Upper lobe of left lung (tissue), 6 donors: Measurements from ENCODE around the gene FBXW11. TPM values are rescaled to one million over a fixed set of nuclear protein-coding genes. Genes with fewer than 3 reads are reported as not detected.

ENCODE experiments used
- ATAC-seq, 2 donors: fragments of 200-7000 bp; cut with Tn5 transposase; one replicate each; pipeline ENCODE4 v1.9.1; 2022; ENCODE audit warnings: mild to moderate bottlenecking in 2 of 2, moderate library complexity in 2 of 2; ENCODE audit not compliant: low FRiP score in 2 of 2
- DNase-seq, 2 donors: peaks; one replicate each; pipeline ENCODE4 v3.0.0-alpha.2; 2019 to 2020
- H3K27ac ChIP-seq, 4 donors: fragments of 200-600 bp; sonication (generic); one replicate each; pipeline ENCODE4 v1.5.1; 2016 to 2019
- H3K27me3 ChIP-seq, 4 donors: fragments of 200-600 bp; sonication (generic); one replicate each; pipeline ENCODE4 v1.5.1; 2017 to 2019
- H3K36me3 ChIP-seq, 4 donors: fragments of 200-600 bp; sonication (generic); one replicate each; pipeline ENCODE4 v1.5.1; 2016 to 2019
- H3K4me1 ChIP-seq, 4 donors: fragments of 200-600 bp; sonication (generic); one replicate each; pipeline ENCODE4 v1.5.1; 2018 to 2019
- H3K4me3 ChIP-seq, 4 donors: fragments of 200-600 bp; sonication (generic); one replicate each; pipeline ENCODE4 v1.5.1; 2017 to 2019; ENCODE audit warnings: mild to moderate bottlenecking in 2 of 4, moderate library complexity in 1 of 4
- H3K9me3 ChIP-seq, 4 donors: fragments of 200-600 bp; sonication (generic); one replicate each; pipeline ENCODE4 v1.5.1; 2018 to 2019
- CTCF ChIP-seq, 6 experiments: fragments of 450-650 bp in 4 of 6; fragments of 200-600 bp in 2 of 6; sonication (generic) in 2 of 6; IDR thresholded peaks; one replicate each; pipeline ENCODE4 v1.5.1; 2016 to 2019; ENCODE audit warnings: antibody characterized with exemption in 6 of 6
- EP300 ChIP-seq, 4 donors: sonication (generic); formaldehyde crosslinking; IDR thresholded peaks; one replicate each; pipeline ENCODE4 v1.5.1; 2017; ENCODE audit warnings: antibody characterized with exemption in 4 of 4, control low read depth in 2 of 4
- POLR2A ChIP-seq, 4 donors: fragments of 450-650 bp; IDR thresholded peaks; one replicate each; pipeline ENCODE4 v1.5.1; 2016 to 2017; ENCODE audit warnings: antibody characterized with exemption in 4 of 4, mild to moderate bottlenecking in 2 of 4
- POLR2AphosphoS5 ChIP-seq, 2 donors: sonication (generic); formaldehyde crosslinking; IDR thresholded peaks; one replicate each; pipeline ENCODE4 v1.5.1; 2017; ENCODE audit warnings: antibody characterized with exemption in 2 of 2
- WGBS, 2 donors: methylation state at CpG; one replicate each; pipeline ENCODE4 v1.1.5; 2017 to 2018; 5-methylcytosine and 5-hydroxymethylcytosine counted together
- total RNA-seq, 6 donors: library from RNA; depleted of rRNA in 4 of 6; stranded (reverse); fragments of >200 nt in 4 of 6; gene quantifications; one replicate each; pipeline versions ENCODE4 v1.1.0 to v1.2.1, GENCODE V29; 2016 to 2021
- donor health status: DM: no; HTN: no; CAD: no; lungs with moderate emphysema.
- donor health status: DM: no; HTN: yes; CAD: no; lungs with severe emphysema.

The FBXW11 gene
- total RNA-seq, 6 donors from 2014 or later = 37.2 to 80.0 (median 48.9) TPM

GRCh38 chr5:172003746-172004145 lies 2.7 kb downstream of the FBXW11 start:
- peak overlapping the region in 1 of 4 donors; percentile 78 for H3K4me3 ChIP-seq
- 21 to 25% methylated on average over 1 of the region's 1 CpG for WGBS, 2 donors
- H3K4me1 ChIP-seq = peaks cover 52 to 71% (median 61%) of the 10 kb centered on the region in 4 donors

GRCh38 chr5:172002840-172003512 lies 3.5 kb downstream of the FBXW11 start:
- Histone ChIP-seq H3K4me3 (peak overlapping the region in 1 of 4 donors; percentile 15), H3K27me3 (no peaks in the 10 kb centered on the region), H3K27ac (peak overlapping the region in 2 of 4 donors; percentile 36 to 54), H3K4me1 (peaks cover 52 to 71% (median 61%) of the 10 kb centered on the region in 4 donors), H3K9me3 (no peaks in the 10 kb centered on the region), H3K36me3 (no peaks in the 10 kb centered on the region)
- DNase-seq (no peak), ATAC-seq (no peak)
- 64 to 67% methylated on average over 6 of the region's 6 CpGs for WGBS, 2 donors
- TF ChIP-seq EP300 (IDR thresholded peaks at IDR 0.05) (no peak), POLR2AphosphoS5 (IDR thresholded peaks at IDR 0.05) (no peak), POLR2A (IDR thresholded peaks at IDR 0.05) (no peak), CTCF (IDR thresholded peaks at IDR 0.05) (no peak)

More at GRCh38 chr5:172003746-172004145, 2.7 kb downstream of the FBXW11 start:
- no peaks in the 10 kb centered on the region for H3K36me3 ChIP-seq
- H3K9me3 ChIP-seq = no peaks in the 10 kb centered on the region
- ATAC-seq (no peak), DNase-seq (no peak)
- H3K27ac ChIP-seq = peak overlapping the region in 2 of 4 donors; percentile 36 to 54
- no peaks in the 10 kb centered on the region for H3K27me3 ChIP-seq
- TF ChIP-seq CTCF (IDR thresholded peaks at IDR 0.05) (no peak), POLR2A (IDR thresholded peaks at IDR 0.05) (no peak), POLR2AphosphoS5 (IDR thresholded peaks at IDR 0.05) (no peak), EP300 (IDR thresholded peaks at IDR 0.05) (no peak)

GRCh38 chr5:172002310-172002709 lies 4.1 kb downstream of the FBXW11 start:
- Histone ChIP-seq H3K36me3 (no peaks in the 10 kb centered on the region), H3K4me1 (peaks cover 49 to 67% (median 59%) of the 10 kb centered on the region in 4 donors), H3K27me3 (no peaks in the 10 kb centered on the region), H3K27ac (no peak overlapping the region), H3K9me3 (no peaks in the 10 kb centered on the region), H3K4me3 (no peak overlapping the region)
- ATAC-seq (no peak), DNase-seq (no peak)
- WGBS, 2 donors = 33 to 39% methylated on average over 2 of the region's 2 CpGs
- TF ChIP-seq CTCF (IDR thresholded peaks at IDR 0.05) (peak in 2 of 6 experiments; percentile 17 to 25), POLR2AphosphoS5 (IDR thresholded peaks at IDR 0.05) (no peak), POLR2A (IDR thresholded peaks at IDR 0.05) (no peak), EP300 (IDR thresholded peaks at IDR 0.05) (no peak)

- no peak for ATAC-seq
- Histone ChIP-seq H3K27ac (no peak overlapping the region), H3K9me3 (no peaks in the 10 kb centered on the region), H3K4me1 (peaks cover 45 to 64% (median 55%) of the 10 kb centered on the region in 4 donors), H3K36me3 (peaks cover 0 to 9% (median 0%) of the 10 kb centered on the region in 4 donors), H3K4me3 (no peak overlapping the region), H3K27me3 (no peaks in the 10 kb centered on the region)
- 60 to 68% methylated on average over 5 of the region's 5 CpGs for WGBS, 2 donors
- no peak for DNase-seq
- TF ChIP-seq POLR2A (IDR thresholded peaks at IDR 0.05) (no peak), POLR2AphosphoS5 (IDR thresholded peaks at IDR 0.05) (no peak), CTCF (IDR thresholded peaks at IDR 0.05) (no peak), EP300 (IDR thresholded peaks at IDR 0.05) (no peak)
These were observed 6.6 kb downstream of the FBXW11 start for GRCh38 chr5:171999877-172000276.
